Nephron progenitor cell (in vitro differentiated cells): ENCODE measurements around the gene WDR44.
"Not testable (repeated sequence)": the region's sequence is repeated elsewhere in the genome, so short reads cannot be mapped to it uniquely, and the experiment has no call there.

Experiments used
- DNase-seq: peaks from one replicate; pipeline ENCODE4 v3.0.0; 2021
- H3K27ac Mint-ChIP-seq: 2 replicates; pipeline ENCODE4 v1.8.0; 2021; ENCODE audit warnings: mild to moderate bottlenecking, moderate library complexity, mixed read lengths
- H3K27me3 Mint-ChIP-seq: 2 replicates; pipeline ENCODE4 v1.8.0; 2021; ENCODE audit warnings: mild to moderate bottlenecking, low read depth, mixed read lengths; ENCODE audit not compliant: poor library complexity
- H3K36me3 Mint-ChIP-seq: 2 replicates; pipeline ENCODE4 v1.8.0; 2021; ENCODE audit warnings: low read depth, mixed read lengths
- H3K4me1 Mint-ChIP-seq: 2 replicates; pipeline ENCODE4 v1.8.0; 2021; ENCODE audit warnings: mixed read lengths
- H3K4me3 Mint-ChIP-seq: 2 replicates; pipeline ENCODE4 v1.8.0; 2021; ENCODE audit warnings: mild to moderate bottlenecking, moderate library complexity, mixed read lengths
- H3K9me3 Mint-ChIP-seq: 2 replicates; pipeline ENCODE4 v1.8.0; 2021; ENCODE audit warnings: mild to moderate bottlenecking, moderate library complexity, mixed read lengths
- TF ChIP-seq, protein P1 (sequence below): fragments of 200-600 bp; sonication (generic); IDR thresholded peaks from 2 replicates; pipeline ENCODE4 v1.5.0; 2021; ENCODE audit warnings: antibody characterized with exemption

WDR44 gene

DNA sequence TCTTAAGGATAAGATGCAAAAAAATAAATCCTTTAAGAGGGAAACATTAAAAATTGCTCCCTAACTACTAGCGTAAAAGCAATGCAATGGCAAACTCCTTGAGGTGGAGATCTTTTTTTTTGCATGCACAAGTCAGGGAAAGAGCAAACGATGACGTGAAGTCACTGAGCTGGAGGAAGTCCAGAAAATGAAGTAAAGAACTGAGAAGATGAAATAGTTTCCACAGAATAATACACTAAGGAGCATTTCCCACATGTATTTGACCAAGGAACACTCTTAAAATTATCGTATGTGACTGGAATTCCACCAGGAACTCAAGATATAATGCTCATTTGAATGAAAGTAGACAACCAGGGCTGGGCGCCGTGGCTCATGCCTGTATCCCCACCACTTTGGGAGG, 128.7 kb downstream of the WDR44 start:
- Mint-ChIP-seq H3K4me3 (no peak overlapping the region), H3K4me1 (no peaks in the 10 kb centered on the region), H3K27me3 (peaks cover 10% of the 10 kb centered on the region), H3K36me3 (no peaks in the 10 kb centered on the region), H3K9me3 (peaks cover 35% of the 10 kb centered on the region), H3K27ac (no peak overlapping the region)
- no peak for DNase-seq
- TF ChIP-seq, protein P1, sequence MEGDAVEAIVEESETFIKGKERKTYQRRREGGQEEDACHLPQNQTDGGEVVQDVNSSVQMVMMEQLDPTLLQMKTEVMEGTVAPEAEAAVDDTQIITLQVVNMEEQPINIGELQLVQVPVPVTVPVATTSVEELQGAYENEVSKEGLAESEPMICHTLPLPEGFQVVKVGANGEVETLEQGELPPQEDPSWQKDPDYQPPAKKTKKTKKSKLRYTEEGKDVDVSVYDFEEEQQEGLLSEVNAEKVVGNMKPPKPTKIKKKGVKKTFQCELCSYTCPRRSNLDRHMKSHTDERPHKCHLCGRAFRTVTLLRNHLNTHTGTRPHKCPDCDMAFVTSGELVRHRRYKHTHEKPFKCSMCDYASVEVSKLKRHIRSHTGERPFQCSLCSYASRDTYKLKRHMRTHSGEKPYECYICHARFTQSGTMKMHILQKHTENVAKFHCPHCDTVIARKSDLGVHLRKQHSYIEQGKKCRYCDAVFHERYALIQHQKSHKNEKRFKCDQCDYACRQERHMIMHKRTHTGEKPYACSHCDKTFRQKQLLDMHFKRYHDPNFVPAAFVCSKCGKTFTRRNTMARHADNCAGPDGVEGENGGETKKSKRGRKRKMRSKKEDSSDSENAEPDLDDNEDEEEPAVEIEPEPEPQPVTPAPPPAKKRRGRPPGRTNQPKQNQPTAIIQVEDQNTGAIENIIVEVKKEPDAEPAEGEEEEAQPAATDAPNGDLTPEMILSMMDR = no peak

DNA sequence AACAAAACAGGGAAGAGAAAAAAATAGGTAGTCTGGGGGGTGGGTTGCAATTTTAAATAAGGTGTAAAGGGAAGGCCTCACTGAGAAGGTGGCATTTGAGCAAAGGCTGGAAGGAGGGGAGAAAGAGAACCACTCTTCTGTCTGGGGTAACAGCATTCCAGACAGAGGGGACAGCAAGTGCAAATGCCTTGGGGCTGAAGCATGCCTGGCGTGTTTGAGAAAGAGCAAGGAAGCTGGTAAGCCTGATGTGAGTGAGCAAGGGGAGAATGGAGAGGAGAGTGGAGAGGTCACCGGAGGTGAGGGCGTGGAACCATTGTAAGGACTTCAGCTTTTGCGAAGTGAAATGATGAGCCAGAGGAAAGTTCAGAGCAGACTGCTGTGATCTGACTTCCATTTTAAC, 130.0 kb downstream of the WDR44 start:
- no peaks in the 10 kb centered on the region for H3K36me3 Mint-ChIP-seq
- no peaks in the 10 kb centered on the region for H3K4me1 Mint-ChIP-seq
- H3K4me3 Mint-ChIP-seq = no peak overlapping the region
- H3K27ac Mint-ChIP-seq = no peak overlapping the region
- no peak for DNase-seq
- peaks cover 38% of the 10 kb centered on the region for H3K9me3 Mint-ChIP-seq
- H3K27me3 Mint-ChIP-seq = peaks cover 10% of the 10 kb centered on the region
- TF ChIP-seq, protein P1 = no peak

DNA sequence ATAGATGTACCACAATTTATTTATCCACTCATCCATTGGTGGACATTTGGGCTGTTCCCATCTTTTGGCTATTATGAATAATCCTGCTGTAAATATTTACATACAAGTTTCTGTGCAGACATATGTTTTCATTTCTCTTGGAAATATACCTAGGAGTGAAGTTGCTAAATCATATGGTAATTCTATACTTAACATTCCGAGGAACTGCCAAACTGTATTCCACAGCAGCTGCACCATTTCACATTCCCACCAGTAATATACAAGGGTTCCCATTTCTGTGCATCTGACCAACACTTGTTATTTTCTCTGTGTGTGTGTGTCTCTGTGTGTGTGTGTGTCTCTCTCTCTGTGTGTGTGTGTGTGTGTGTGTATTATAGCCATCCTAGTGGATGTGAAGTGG, 134.3 kb downstream of the WDR44 start:
- no peak overlapping the region for H3K4me3 Mint-ChIP-seq
- TF ChIP-seq, protein P1 = no peak
- peaks cover 4% of the 10 kb centered on the region for H3K27me3 Mint-ChIP-seq
- DNase-seq = no peak
- H3K36me3 Mint-ChIP-seq = no peaks in the 10 kb centered on the region
- no peaks in the 10 kb centered on the region for H3K4me1 Mint-ChIP-seq
- no peak overlapping the region for H3K27ac Mint-ChIP-seq
- H3K9me3 Mint-ChIP-seq = peaks cover 40% of the 10 kb centered on the region

DNA sequence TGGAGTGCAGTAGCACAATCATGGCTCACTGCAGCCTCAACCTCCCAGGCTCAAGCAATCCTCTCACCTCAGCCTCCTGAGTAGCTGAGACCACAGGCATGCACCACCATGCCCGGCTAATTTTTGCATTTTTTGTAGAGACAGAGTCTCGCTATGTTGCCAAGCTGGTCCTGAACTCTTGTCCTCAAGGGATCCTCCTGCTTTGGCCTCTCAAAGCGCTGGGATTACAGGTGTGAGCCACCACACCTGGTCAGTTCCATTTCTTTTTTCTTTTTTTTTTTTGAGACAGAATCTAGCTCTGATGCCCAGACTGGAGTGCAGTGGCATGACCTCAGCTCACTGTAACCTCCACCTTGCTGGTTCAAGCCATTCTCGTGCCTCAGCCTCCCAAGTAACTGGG, 136.5 kb downstream of the WDR44 start:
- H3K4me1 Mint-ChIP-seq, H3K36me3 Mint-ChIP-seq, H3K27ac Mint-ChIP-seq, H3K27me3 Mint-ChIP-seq, H3K4me3 Mint-ChIP-seq, DNase-seq: not testable (repeated sequence)
- H3K9me3 Mint-ChIP-seq = peaks cover 34% of the 10 kb centered on the region

DNA sequence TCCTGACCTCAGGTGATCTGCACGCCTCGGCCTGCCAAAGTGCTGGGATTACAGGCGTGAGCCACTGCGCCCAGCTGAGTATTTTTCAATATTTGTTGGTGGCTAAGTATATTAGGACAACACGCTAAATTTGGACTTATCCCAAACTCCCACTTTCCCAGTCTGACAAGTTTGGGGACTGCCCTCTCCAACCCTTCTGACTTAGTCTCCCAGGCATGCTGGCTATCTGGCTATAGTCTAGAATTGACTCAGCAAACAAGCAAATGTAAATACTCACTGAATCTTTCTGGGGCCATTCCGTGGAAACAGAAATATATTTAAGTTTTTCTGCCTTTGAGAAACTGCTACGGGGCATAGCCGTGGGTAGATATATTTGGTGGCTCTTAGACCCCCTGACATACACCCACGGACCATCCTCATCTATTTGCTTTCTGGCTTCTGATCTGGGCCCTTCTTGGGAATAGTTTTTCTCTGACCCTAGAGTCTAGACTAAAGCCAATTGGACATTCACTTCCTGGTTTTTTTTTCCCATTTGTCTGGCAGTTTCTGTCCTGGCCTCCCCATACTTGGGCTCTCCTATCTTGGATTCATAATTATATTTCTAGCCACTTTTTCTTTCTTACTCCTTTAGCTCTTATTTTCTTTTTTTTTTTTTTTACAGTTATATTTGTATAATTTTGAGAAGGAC, 138.5 kb downstream of the WDR44 start:
- Mint-ChIP-seq H3K9me3 (peaks cover 35% of the 10 kb centered on the region), H3K4me1 (no peaks in the 10 kb centered on the region), H3K4me3 (no peak overlapping the region), H3K36me3 (no peaks in the 10 kb centered on the region), H3K27me3 (no peaks in the 10 kb centered on the region), H3K27ac (no peak overlapping the region)
- TF ChIP-seq, protein P1 = no peak
- no peak for DNase-seq

DNA sequence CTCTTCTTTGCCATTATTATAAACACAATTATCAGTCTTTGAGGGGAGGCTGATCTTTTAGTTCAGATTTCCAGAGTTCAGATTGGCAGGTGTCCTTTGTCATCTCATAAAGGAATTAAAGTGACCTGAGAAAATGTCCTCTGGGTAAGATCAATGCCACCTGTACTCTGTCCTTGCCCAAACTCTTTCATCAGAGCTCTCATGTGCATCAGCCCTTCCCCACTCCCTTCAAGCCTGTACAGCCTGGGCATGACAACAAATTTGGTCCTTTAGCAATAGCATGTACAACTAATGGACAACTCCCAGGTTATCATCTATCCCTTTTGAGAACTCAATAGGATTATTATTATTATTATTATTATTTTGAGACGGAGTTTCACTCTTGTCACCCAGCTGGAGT, 140.8 kb downstream of the WDR44 start:
- not testable (repeated sequence) for H3K4me3 Mint-ChIP-seq, H3K4me1 Mint-ChIP-seq, H3K36me3 Mint-ChIP-seq, DNase-seq, H3K27me3 Mint-ChIP-seq, H3K27ac Mint-ChIP-seq
- H3K9me3 Mint-ChIP-seq = peaks cover 28% of the 10 kb centered on the region

DNA sequence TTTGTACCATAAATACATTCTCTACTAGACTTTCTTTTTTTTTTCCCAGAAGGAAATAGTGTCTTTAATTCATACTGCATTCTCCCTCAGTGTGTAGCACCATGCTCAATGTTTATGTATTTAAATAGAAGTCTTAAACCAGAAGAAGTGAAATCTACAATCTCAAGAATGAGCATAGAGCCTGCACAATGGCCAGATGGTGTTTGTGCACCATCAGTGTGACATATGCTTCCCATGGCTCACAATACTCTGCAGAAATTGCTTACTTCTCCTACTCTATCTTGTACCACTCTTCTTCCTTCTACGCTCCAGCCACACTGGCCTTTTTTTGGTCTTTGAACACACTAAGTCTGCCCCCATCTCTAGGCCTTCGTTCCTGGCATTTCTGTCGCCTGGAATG, 147.1 kb downstream of the WDR44 start:
- peaks cover 17% of the 10 kb centered on the region for H3K4me1 Mint-ChIP-seq
- no peak for DNase-seq
- H3K9me3 Mint-ChIP-seq = peaks cover 42% of the 10 kb centered on the region
- H3K27ac Mint-ChIP-seq = no peak overlapping the region
- no peaks in the 10 kb centered on the region for H3K36me3 Mint-ChIP-seq
- TF ChIP-seq, protein P1 = no peak
- no peak overlapping the region for H3K4me3 Mint-ChIP-seq
- H3K27me3 Mint-ChIP-seq = no peaks in the 10 kb centered on the region
